ENCODE data around the gene EPC2.

The EPC2 gene

GRCh38 chr2:148756292-148756975 is 111.9 kb downstream of the EPC2 start:
- ChIA-PET CTCF (no interaction called here), POLR2A (no interaction called here)
- H3K27ac ChIP-seq (ENCODE audit: extremely low read depth, low read depth, low read length), result no peak overlapping the region
- no peaks in the 10 kb centered on the region for H3K9me3 ChIP-seq (ENCODE audit: control insufficient read depth, insufficient read depth, low read depth, low read length)
- H3K4me3 ChIP-seq (ENCODE audit: low read depth, low read length), result no peak overlapping the region
- no peaks in the 10 kb centered on the region for H3K4me1 ChIP-seq (ENCODE audit: control insufficient read depth, insufficient read depth, low read length)
- H3K36me3 ChIP-seq (ENCODE audit: control insufficient read depth in 2 of 2, insufficient read depth in 1 of 2, low read length in 2 of 2), result peaks cover 0 to 14% of the 10 kb centered on the region in 2 experiments; a peak in 1 of 3 replicates
- TF ChIP-seq ZNF670 (tag by site-specific recombination; IDR thresholded peaks at IDR 0.05; ENCODE audit: low read depth) (no peak), ZNF791 (tag by site-specific recombination; IDR thresholded peaks at IDR 0.05) (no peak), ZNF544 (tag by site-specific recombination; IDR thresholded peaks at IDR 0.05) (no peak), ZNF362 (tag by site-specific recombination; IDR thresholded peaks at IDR 0.05) (no peak), REPIN1 (tag by site-specific recombination; IDR thresholded peaks at IDR 0.05; ENCODE audit: low read depth) (no peak)

GRCh38 chr2:148764815-148765214 is 120.3 kb downstream of the EPC2 start:
- Histone ChIP-seq H3K4me1 (ENCODE audit: control insufficient read depth, insufficient read depth, low read length) (no peaks in the 10 kb centered on the region), H3K4me3 (ENCODE audit: low read depth, low read length) (no peak overlapping the region), H3K9me3 (ENCODE audit: control insufficient read depth, insufficient read depth, low read depth, low read length) (no peaks in the 10 kb centered on the region), H3K27ac (ENCODE audit: extremely low read depth, low read depth, low read length) (no peak overlapping the region), H3K36me3 (ENCODE audit: control insufficient read depth in 2 of 2, insufficient read depth in 1 of 2, low read length in 2 of 2) (peaks cover 0 to 16% of the 10 kb centered on the region in 2 experiments)
- TF ChIP-seq MYNN (tag by site-specific recombination; IDR thresholded peaks at IDR 0.05; ENCODE audit: borderline replicate concordance) (no peak), TSHZ1 (tag by site-specific recombination; IDR thresholded peaks at IDR 0.05; ENCODE audit: borderline replicate concordance) (no peak), ZNF202 (tag by site-specific recombination; IDR thresholded peaks at IDR 0.05; ENCODE audit: borderline replicate concordance) (no peak), ZNF426 (tag by site-specific recombination; IDR thresholded peaks at IDR 0.05) (no peak), YY1 (tag by site-specific recombination; IDR thresholded peaks at IDR 0.05) (no peak), ZBTB8A (tag by site-specific recombination; IDR thresholded peaks at IDR 0.05) (no peak)
- ChIA-PET CTCF (no interaction called here), POLR2A (no interaction called here)

- ChIA-PET CTCF (no interaction called here), POLR2A (no interaction called here)
- peaks cover 0 to 26% of the 10 kb centered on the region in 2 experiments for H3K36me3 ChIP-seq (ENCODE audit: control insufficient read depth in 2 of 2, insufficient read depth in 1 of 2, low read length in 2 of 2)
- H3K9me3 ChIP-seq (ENCODE audit: control insufficient read depth, insufficient read depth, low read depth, low read length), result no peaks in the 10 kb centered on the region
- H3K27ac ChIP-seq (ENCODE audit: extremely low read depth, low read depth, low read length), result no peak overlapping the region
- no peaks in the 10 kb centered on the region for H3K4me1 ChIP-seq (ENCODE audit: control insufficient read depth, insufficient read depth, low read length)
- H3K4me3 ChIP-seq (ENCODE audit: low read depth, low read length), result no peak overlapping the region
- no peak for TF ChIP-seq YY1 (tag by site-specific recombination; IDR thresholded peaks at IDR 0.05)
- TF ChIP-seq ZNF518A (tag by site-specific recombination; conservative IDR thresholded peaks at IDR 0.05; ENCODE audit: low read depth), result no peak
- TF ChIP-seq OVOL3 (tag by site-specific recombination; IDR thresholded peaks at IDR 0.05), result no peak
- TF ChIP-seq ZNF148 (tag by site-specific recombination; IDR thresholded peaks at IDR 0.05; ENCODE audit: borderline replicate concordance), result no peak
- TF ChIP-seq ZNF529 (tag by site-specific recombination; IDR thresholded peaks at IDR 0.05; ENCODE audit: insufficient replicate concordance), result no peak
- TF ChIP-seq ZNF600 (tag by site-specific recombination; IDR thresholded peaks at IDR 0.05), result no peak
- TF ChIP-seq ZNF76 (tag by site-specific recombination; IDR thresholded peaks at IDR 0.05; ENCODE audit: borderline replicate concordance, low read depth), result no peak
- TF ChIP-seq ZSCAN16 (tag by site-specific recombination; IDR thresholded peaks at IDR 0.05), result no peak
Observed at GRCh38 chr2:148770047-148770446, 125.5 kb downstream of the EPC2 start.

Measured in HEK293 (cell line).